Left ventricle myocardium inferior (tissue), 1 donor: Measurements from ENCODE around the gene FNDC1. TPM values are rescaled to one million over a fixed set of nuclear protein-coding genes. Genes with fewer than 3 reads are reported as not detected.

Experiments
- DNase-seq: peaks from one replicate; pipeline ENCODE4 v3.0.0-alpha.2; 2020
- H3K27ac ChIP-seq: fragments of 200-600 bp; replicated peaks from 2 replicates; pipeline ENCODE4 v1.8.0; 2021
- H3K27me3 ChIP-seq: fragments of 200-600 bp; 2 replicates; pipeline ENCODE4 v1.8.0; 2021; ENCODE audit warnings: low read depth
- H3K36me3 ChIP-seq: fragments of 200-600 bp; 2 replicates; pipeline ENCODE4 v1.8.0; 2021
- H3K4me1 ChIP-seq: fragments of 200-600 bp; 2 replicates; pipeline ENCODE4 v1.8.0; 2021
- H3K4me3 ChIP-seq: fragments of 200-600 bp; 2 replicates; pipeline ENCODE4 v1.8.0; 2021; ENCODE audit warnings: mild to moderate bottlenecking, moderate library complexity
- H3K9me3 ChIP-seq: fragments of 200-600 bp; replicated peaks from 2 replicates; pipeline ENCODE4 v1.8.0; 2021
- intact Hi-C: fragments of 100-400 bp; cut with micrococcal nuclease; formaldehyde crosslinking; loops from one replicate; pipeline ENCODE4 v1.11.0; 2022
- total RNA-seq: library from RNA; stranded (reverse); fragmentation: NEBNext Ultra II Directional; extraction: Animal tissue kit (Norgen Biotek cat#: 25700); gene quantifications from one replicate; pipeline ENCODE4 v1.2.1, GENCODE V29; 2021
- TF ChIP-seq, protein P1 (sequence below): fragments of 200-600 bp; IDR thresholded peaks from 2 replicates; pipeline ENCODE4 v1.8.0; 2021; ENCODE audit warnings: antibody characterized with exemption, mild to moderate bottlenecking, borderline replicate concordance
- donor health status: DM: no; HTN: yes; CAD: no; lungs with severe emphysema.

FNDC1 gene
- total RNA-seq, 1 donor from 2014 or later = 1.8 TPM

- Histone ChIP-seq H3K9me3 (peaks cover 11% of the 10 kb centered on the region), H3K27me3 (peaks cover 48% of the 10 kb centered on the region), H3K27ac (no peak overlapping the region), H3K4me1 (no peaks in the 10 kb centered on the region), H3K36me3 (no peaks in the 10 kb centered on the region), H3K4me3 (no peak overlapping the region)
- TF ChIP-seq, protein P1, sequence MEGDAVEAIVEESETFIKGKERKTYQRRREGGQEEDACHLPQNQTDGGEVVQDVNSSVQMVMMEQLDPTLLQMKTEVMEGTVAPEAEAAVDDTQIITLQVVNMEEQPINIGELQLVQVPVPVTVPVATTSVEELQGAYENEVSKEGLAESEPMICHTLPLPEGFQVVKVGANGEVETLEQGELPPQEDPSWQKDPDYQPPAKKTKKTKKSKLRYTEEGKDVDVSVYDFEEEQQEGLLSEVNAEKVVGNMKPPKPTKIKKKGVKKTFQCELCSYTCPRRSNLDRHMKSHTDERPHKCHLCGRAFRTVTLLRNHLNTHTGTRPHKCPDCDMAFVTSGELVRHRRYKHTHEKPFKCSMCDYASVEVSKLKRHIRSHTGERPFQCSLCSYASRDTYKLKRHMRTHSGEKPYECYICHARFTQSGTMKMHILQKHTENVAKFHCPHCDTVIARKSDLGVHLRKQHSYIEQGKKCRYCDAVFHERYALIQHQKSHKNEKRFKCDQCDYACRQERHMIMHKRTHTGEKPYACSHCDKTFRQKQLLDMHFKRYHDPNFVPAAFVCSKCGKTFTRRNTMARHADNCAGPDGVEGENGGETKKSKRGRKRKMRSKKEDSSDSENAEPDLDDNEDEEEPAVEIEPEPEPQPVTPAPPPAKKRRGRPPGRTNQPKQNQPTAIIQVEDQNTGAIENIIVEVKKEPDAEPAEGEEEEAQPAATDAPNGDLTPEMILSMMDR = no peak
- DNase-seq = no peak
- intact Hi-C loops = no loop called here
Observed at GRCh38 chr6:159190460-159190859, 21.3 kb downstream of the FNDC1 start.

- intact Hi-C loops = no loop called here
- no peak overlapping the region for H3K4me3 ChIP-seq
- H3K27me3 ChIP-seq = peaks cover 49% of the 10 kb centered on the region
- H3K9me3 ChIP-seq = no peaks in the 10 kb centered on the region
- no peaks in the 10 kb centered on the region for H3K36me3 ChIP-seq
- DNase-seq = no peak
- TF ChIP-seq, protein P1 = no peak
- no peak overlapping the region for H3K27ac ChIP-seq
- H3K4me1 ChIP-seq = no peaks in the 10 kb centered on the region
Observed at GRCh38 chr6:159193923-159194322, 24.7 kb downstream of the FNDC1 start.

DNA sequence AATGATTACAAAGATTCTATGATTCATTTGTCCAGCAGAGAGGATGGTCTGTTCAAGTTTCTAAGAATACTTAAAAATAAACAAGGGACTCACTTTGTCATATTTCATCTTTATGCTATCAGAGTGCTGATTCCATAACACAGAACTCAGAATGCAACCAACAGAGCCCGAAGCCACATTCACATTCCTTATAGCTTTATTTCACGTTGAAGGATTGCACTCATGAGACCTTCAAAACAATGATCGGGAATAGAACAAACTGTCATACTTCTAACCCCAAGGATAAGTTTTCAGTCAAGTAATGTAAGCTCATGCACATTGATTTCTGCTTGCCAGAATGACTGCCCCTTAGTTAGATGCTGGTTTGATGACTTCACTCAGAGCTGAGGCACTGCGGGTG is 25.2 kb downstream of the FNDC1 start:
- Histone ChIP-seq H3K36me3 (no peaks in the 10 kb centered on the region), H3K4me3 (no peak overlapping the region), H3K9me3 (no peaks in the 10 kb centered on the region), H3K27me3 (peaks cover 51% of the 10 kb centered on the region), H3K27ac (no peak overlapping the region), H3K4me1 (no peaks in the 10 kb centered on the region)
- no peak for DNase-seq
- TF ChIP-seq, protein P1 = no peak
- intact Hi-C loops = no loop called here

- peaks cover 56% of the 10 kb centered on the region for H3K27me3 ChIP-seq
- H3K4me1 ChIP-seq = no peaks in the 10 kb centered on the region
- intact Hi-C loops = no loop called here
- no peaks in the 10 kb centered on the region for H3K36me3 ChIP-seq
- no peak overlapping the region for H3K27ac ChIP-seq
- H3K9me3 ChIP-seq = no peaks in the 10 kb centered on the region
- H3K4me3 ChIP-seq = no peak overlapping the region
- TF ChIP-seq, protein P1 = no peak
- DNase-seq = no peak
Observed at GRCh38 chr6:159196430-159196975, 27.3 kb downstream of the FNDC1 start.

GRCh38 chr6:159197251-159197650 is 28.1 kb downstream of the FNDC1 start:
- H3K27me3 ChIP-seq = peaks cover 58% of the 10 kb centered on the region
- no peaks in the 10 kb centered on the region for H3K9me3 ChIP-seq
- no peak overlapping the region for H3K4me3 ChIP-seq
- H3K4me1 ChIP-seq = no peaks in the 10 kb centered on the region
- TF ChIP-seq, protein P1 = no peak
- H3K36me3 ChIP-seq = no peaks in the 10 kb centered on the region
- DNase-seq = no peak
- intact Hi-C loops = no loop called here
- no peak overlapping the region for H3K27ac ChIP-seq
